Sigmoid colon (tissue), 7 donors: ENCODE results near the gene GSTO2. TPM values are rescaled to one million over a fixed set of nuclear protein-coding genes. Genes with fewer than 3 reads are reported as not detected.

Source experiments
- DNase-seq: peaks from one replicate; pipeline ENCODE4 v3.0.0-alpha.2; 2019
- H3K27ac ChIP-seq, 4 donors: fragments of 200-600 bp; sonication (generic); one replicate each; pipeline ENCODE4 v1.5.1; 2016 to 2019; ENCODE audit warnings: mild to moderate bottlenecking in 1 of 4
- H3K27me3 ChIP-seq, 3 donors: fragments of 200-600 bp; sonication (generic); one replicate each; pipeline ENCODE4 v1.5.1; 2019; ENCODE audit warnings: mild to moderate bottlenecking in 1 of 3
- H3K36me3 ChIP-seq, 4 donors: fragments of 200-600 bp; sonication (generic); one replicate each; pipeline ENCODE4 v1.5.1; 2016 to 2019
- H3K4me1 ChIP-seq, 4 donors: fragments of 200-600 bp; sonication (generic); one replicate each; pipeline ENCODE4 v1.5.1; 2017 to 2019
- H3K4me3 ChIP-seq, 4 donors: fragments of 200-600 bp; sonication (generic); one replicate each; pipeline ENCODE4 v1.5.1; 2017 to 2019; ENCODE audit warnings: mild to moderate bottlenecking in 2 of 4, moderate library complexity in 1 of 4
- H3K9me3 ChIP-seq, 4 donors: fragments of 200-600 bp in 3 of 4; sonication (generic) in 3 of 4; one replicate each; pipeline versions ENCODE4 v1.5.1 to v1.6.1; 2013 to 2019
- CTCF ChIP-seq, 4 experiments: fragments of 450-650 bp in 3 of 4; fragments of 200-600 bp in 1 of 4; IDR thresholded peaks; one replicate each; pipeline ENCODE4 v1.5.1; 2016 to 2019; ENCODE audit warnings: antibody characterized with exemption in 4 of 4, mild to moderate bottlenecking in 3 of 4, moderate library complexity in 2 of 4
- EP300 ChIP-seq, 4 donors: sonication (generic); formaldehyde crosslinking; IDR thresholded peaks; one replicate each; pipeline ENCODE4 v1.6.1; 2017; ENCODE audit warnings: antibody characterized with exemption in 4 of 4
- POLR2A ChIP-seq, 2 donors: fragments of 450-650 bp; IDR thresholded peaks; one replicate each; pipeline ENCODE4 v1.6.1; 2016; ENCODE audit warnings: antibody characterized with exemption in 2 of 2, mild to moderate bottlenecking in 2 of 2, moderate library complexity in 2 of 2
- POLR2AphosphoS5 ChIP-seq, 4 donors: sonication (generic); formaldehyde crosslinking; IDR thresholded peaks; one replicate each; pipeline ENCODE4 v1.6.1; 2017; ENCODE audit warnings: antibody characterized with exemption in 4 of 4
- WGBS, 2 donors: extraction: QIAGEN DNeasy Blood & Tissue Kit; methylation state at CpG; one replicate each; pipeline ENCODE4 v1.1.7; 2013; 5-methylcytosine and 5-hydroxymethylcytosine counted together
- intact Hi-C: fragments of 100-400 bp; cut with DNase I; formaldehyde crosslinking; loops from one replicate; pipeline ENCODE4 v1.15.1; 2023
- polyA plus RNA-seq, 3 donors: library from polyadenylated mRNA; stranded (reverse); fragments of 200-250 nt; gene quantifications; one replicate each; pipeline ENCODE4 v1.2.3, GENCODE V29; 2013
- total RNA-seq, 4 donors: library from RNA; depleted of rRNA; stranded (reverse); fragments of >200 nt; gene quantifications; one replicate each; pipeline ENCODE4 v1.1.0, GENCODE V29; 2016
- donor health status: healthy with polysubstance abuse.
- donor health status: Bipolar disorder and iron deficiency.
- donor health status: healthy.

GSTO2 gene
- total and polyA plus RNA-seq, 7 donors = 0.68 to 13.2 (median 2.1) TPM

GRCh38 chr10:104339469-104340110 lies 70.6 kb downstream of the GSTO2 start:
- Histone ChIP-seq H3K27ac (peak overlapping the region; percentile 97 to 99 (median 98)), H3K36me3 (no peaks in the 10 kb centered on the region), H3K4me3 (peak overlapping the region; percentile 74 to 98 (median 92)), H3K4me1 (peaks cover 0 to 43% (median 37%) of the 10 kb centered on the region in 4 donors), H3K9me3 (no peaks in the 10 kb centered on the region), H3K27me3 (no peaks in the 10 kb centered on the region)
- TF ChIP-seq CTCF (IDR thresholded peaks at IDR 0.05) (no peak), POLR2AphosphoS5 (IDR thresholded peaks at IDR 0.05) (peak in 2 of 4 donors; percentile 43 to 46), EP300 (IDR thresholded peaks at IDR 0.05) (peak in 1 of 4 donors; percentile 29), POLR2A (IDR thresholded peaks at IDR 0.05) (no peak)
- peak; percentile 87 for DNase-seq
- 9 to 25% methylated on average over 11 of the region's 11 CpGs for WGBS, 2 donors
- intact Hi-C loops = loop anchor here (10.0 kb wide), 1 partner anchor 455 kb away; no protein-coding TSS in a partner anchor

DNA sequence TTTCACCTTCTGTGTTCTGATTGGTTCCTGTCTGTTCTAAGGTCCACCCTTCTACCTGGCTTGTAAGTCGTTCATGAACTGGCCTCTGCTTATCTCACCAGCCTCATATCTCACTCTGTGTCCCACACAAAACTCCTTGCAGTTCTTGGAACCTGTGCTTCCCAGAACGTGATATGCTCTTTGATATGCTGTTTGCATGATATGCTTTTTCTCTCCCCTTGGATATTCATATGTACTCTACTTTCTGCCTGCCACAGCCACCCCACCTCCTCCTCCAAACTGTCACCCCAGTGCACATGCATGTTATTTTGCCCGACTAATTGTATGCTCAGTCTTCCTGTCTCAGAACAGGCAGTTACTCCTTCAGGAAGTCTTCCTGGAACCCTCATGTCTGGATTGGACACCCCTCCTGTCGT lies 71.1 kb downstream of the GSTO2 start:
- H3K4me3 ChIP-seq = peak overlapping the region in 3 of 4 donors; percentile 74 to 98 (median 89)
- no peak for DNase-seq
- TF ChIP-seq POLR2AphosphoS5 (IDR thresholded peaks at IDR 0.05) (no peak), EP300 (IDR thresholded peaks at IDR 0.05) (no peak), CTCF (IDR thresholded peaks at IDR 0.05) (no peak)
- H3K9me3 ChIP-seq = no peaks in the 10 kb centered on the region
- H3K4me1 ChIP-seq = peaks cover 0 to 38% (median 31%) of the 10 kb centered on the region in 4 donors
- no peaks in the 10 kb centered on the region for H3K27me3 ChIP-seq
- WGBS, 2 donors = 7 to 30% methylated on average over 4 of the region's 4 CpGs
- H3K36me3 ChIP-seq = no peaks in the 10 kb centered on the region
- H3K27ac ChIP-seq = peak overlapping the region; percentile 97 to 99 (median 98)
- intact Hi-C loops = no loop called here

DNA sequence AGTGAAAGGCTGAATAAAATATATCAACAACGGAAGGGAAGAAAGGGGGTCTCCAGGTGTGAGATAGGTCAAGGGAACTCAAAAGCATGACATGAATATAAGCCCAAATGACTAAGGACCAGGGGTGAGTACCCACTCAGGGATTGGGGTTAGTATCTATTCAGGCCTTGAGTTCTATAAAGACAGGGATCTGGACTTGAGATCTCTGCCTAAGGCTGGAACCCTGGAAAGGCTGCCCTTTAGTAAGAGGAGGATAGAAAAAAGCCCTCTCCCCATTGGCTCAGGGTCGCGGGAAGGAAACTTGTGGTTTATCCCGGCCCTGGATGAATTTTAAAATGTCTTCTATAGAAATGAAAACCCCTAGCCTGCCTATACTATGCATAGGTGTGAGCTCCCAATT lies 71.7 kb downstream of the GSTO2 start:
- 83 to 88% methylated on average over 4 of the region's 4 CpGs for WGBS, 2 donors
- Histone ChIP-seq H3K27me3 (no peaks in the 10 kb centered on the region), H3K27ac (peak overlapping the region; percentile 97 to 99 (median 98)), H3K4me1 (peaks cover 0 to 33% (median 26%) of the 10 kb centered on the region in 4 donors), H3K36me3 (no peaks in the 10 kb centered on the region), H3K4me3 (no peak overlapping the region), H3K9me3 (no peaks in the 10 kb centered on the region)
- no peak for DNase-seq
- intact Hi-C loops = no loop called here
- TF ChIP-seq POLR2AphosphoS5 (IDR thresholded peaks at IDR 0.05) = no peak
- TF ChIP-seq EP300 (IDR thresholded peaks at IDR 0.05) = no peak
- no peak for TF ChIP-seq POLR2A (IDR thresholded peaks at IDR 0.05)
- no peak for TF ChIP-seq CTCF (IDR thresholded peaks at IDR 0.05)

GRCh38 chr10:104342941-104343411 lies 74.0 kb downstream of the GSTO2 start:
- Histone ChIP-seq H3K27ac (peak overlapping the region in 1 of 4 donors; percentile 36), H3K9me3 (no peaks in the 10 kb centered on the region), H3K36me3 (no peaks in the 10 kb centered on the region), H3K4me1 (peaks cover 0 to 15% (median 11%) of the 10 kb centered on the region in 4 donors), H3K4me3 (no peak overlapping the region), H3K27me3 (no peaks in the 10 kb centered on the region)
- TF ChIP-seq POLR2AphosphoS5 (IDR thresholded peaks at IDR 0.05) (peak in 1 of 4 donors; percentile 6), CTCF (IDR thresholded peaks at IDR 0.05) (no peak), POLR2A (IDR thresholded peaks at IDR 0.05) (no peak)
- intact Hi-C loops = no loop called here
- DNase-seq = no peak
- 78% methylated on average over 3 of the region's 3 CpGs for WGBS, 2 donors
